NOMO-1 treated with dmso at 0.1 percent for 144 hours (cell line): Measurements from ENCODE around the gene USP28.
"Not testable (repeated sequence)": the region's sequence is repeated elsewhere in the genome, so short reads cannot be mapped to it uniquely, and the experiment has no call there.

ENCODE experiments used
- DNase-seq: peaks from one replicate; lab custom pipeline; 2025; ENCODE audit not compliant: unreplicated experiment; lab: John Stamatoyannopoulos, UW

The USP28 gene

GRCh38 chr11:113879446-113879845 is 4.1 kb upstream of the USP28 start:
- not testable (repeated sequence) for DNase-seq

- no peak for DNase-seq
Observed at GRCh38 chr11:113877670-113878055, 2.3 kb upstream of the USP28 start.

- DNase-seq: no peak
Observed at GRCh38 chr11:113876798-113877669, 1.7 kb upstream of the USP28 start.

GRCh38 chr11:113876074-113876797 is 864 bp upstream of the USP28 start:
- DNase-seq: no peak

GRCh38 chr11:113874581-113875233 is 665 bp downstream of the USP28 start:
- DNase-seq: no peak

GRCh38 chr11:113874096-113874495 is 1.3 kb downstream of the USP28 start:
- DNase-seq: no peak

GRCh38 chr11:113873236-113873626 is 2.1 kb downstream of the USP28 start:
- DNase-seq: no peak

GRCh38 chr11:113871336-113871735 is 4.0 kb downstream of the USP28 start:
- DNase-seq: no peak

- DNase-seq: no peak
Observed at GRCh38 chr11:113867843-113868503, 7.4 kb downstream of the USP28 start.

GRCh38 chr11:113865873-113866272 is 9.5 kb downstream of the USP28 start:
- DNase-seq: no peak

GRCh38 chr11:113864410-113864809 is 11.0 kb downstream of the USP28 start:
- DNase-seq: no peak

- no peak for DNase-seq
Observed at GRCh38 chr11:113862435-113862834, 12.9 kb downstream of the USP28 start.

GRCh38 chr11:113859665-113860064 is 15.7 kb downstream of the USP28 start:
- DNase-seq: no peak

GRCh38 chr11:113856966-113857759 is 18.2 kb downstream of the USP28 start:
- no peak for DNase-seq

- DNase-seq: no peak
Observed at GRCh38 chr11:113855803-113856202, 19.6 kb downstream of the USP28 start.

- no peak for DNase-seq
Observed at GRCh38 chr11:113850188-113850587, 25.2 kb downstream of the USP28 start.

- DNase-seq: no peak
Observed at GRCh38 chr11:113849713-113850112, 25.7 kb downstream of the USP28 start.

- DNase-seq: no peak
Observed at GRCh38 chr11:113847580-113847979, 27.8 kb downstream of the USP28 start.

GRCh38 chr11:113847111-113847510 is 28.3 kb downstream of the USP28 start:
- DNase-seq: no peak

- no peak for DNase-seq
Observed at GRCh38 chr11:113841691-113842090, 33.7 kb downstream of the USP28 start.
